GM12872 (cell line): ENCODE results near the gene RASSF5.
A peak's percentile ranks its signal among the peaks of the same experiment; 100 is the strongest.

ENCODE experiments used
- CTCF ChIP-seq: IDR thresholded peaks from 3 replicates; pipeline ENCODE4 v1.5.1; 2011; ENCODE audit warnings: low read depth, mild to moderate bottlenecking, low read length, moderate library complexity; ENCODE audit not compliant: insufficient read depth

RASSF5 gene

GRCh38 chr1:206477581-206478380, 29.6 kb upstream of the RASSF5 start:
- no peak for TF ChIP-seq CTCF

GRCh38 chr1:206478746-206479145, 28.6 kb upstream of the RASSF5 start:
- TF ChIP-seq CTCF, result no peak

GRCh38 chr1:206479183-206480125, 27.9 kb upstream of the RASSF5 start:
- peak; percentile 87 for TF ChIP-seq CTCF

- no peak for TF ChIP-seq CTCF
Observed at GRCh38 chr1:206480211-206480610, 27.1 kb upstream of the RASSF5 start.

GRCh38 chr1:206482611-206483010, 24.7 kb upstream of the RASSF5 start:
- no peak for TF ChIP-seq CTCF

- TF ChIP-seq CTCF, result no peak
Observed at GRCh38 chr1:206484901-206485300, 22.4 kb upstream of the RASSF5 start.
